Neural cell (in vitro differentiated cells): ENCODE results near the gene GNAI1. TPM values are rescaled to one million over a fixed set of nuclear protein-coding genes. Genes with fewer than 3 reads are reported as not detected.

Experiments
- H2AFZ ChIP-seq: fragments of 200-600, 300-800 bp; sonication (generic), shearing (Covaris generic); 2 replicates; pipeline ENCODE4 v1.6.0; 2014; ENCODE audit warnings: low read depth, mild to moderate bottlenecking, antibody characterized with exemption, low read length, moderate library complexity
- H3F3A ChIP-seq: fragments of 200-600 bp; shearing (Covaris generic); 2 replicates; pipeline ENCODE4 v1.6.1; 2016; ENCODE audit warnings: mild to moderate bottlenecking, moderate library complexity, mixed read lengths, antibody characterized with exemption, low read length; ENCODE audit not compliant: insufficient read depth, poor library complexity, severe bottlenecking
- H3K27ac ChIP-seq: fragments of 200-600, 300-800 bp; sonication (generic), shearing (Covaris generic); 2 replicates; pipeline ENCODE4 v1.5.1; 2014; ENCODE audit warnings: mild to moderate bottlenecking, low read length, moderate library complexity
- H3K27me3 ChIP-seq: fragments of 300-800, 200-600 bp; sonication (generic), shearing (Covaris generic); 2 replicates; pipeline ENCODE4 v1.6.0; 2014; ENCODE audit warnings: mild to moderate bottlenecking, low read depth, low read length, moderate library complexity; ENCODE audit not compliant: insufficient read depth
- H3K36me3 ChIP-seq: fragments of 300-800, 200-600 bp; sonication (generic), shearing (Covaris generic); 2 replicates; pipeline ENCODE4 v1.5.1; 2014; ENCODE audit warnings: mild to moderate bottlenecking, antibody characterized with exemption, low read length, moderate library complexity; ENCODE audit not compliant: insufficient read depth
- H3K4me2 ChIP-seq: fragments of 300-800, 200-600 bp; sonication (generic), shearing (Covaris generic); 2 replicates; pipeline ENCODE4 v1.6.0; 2014; ENCODE audit warnings: mild to moderate bottlenecking, low read length
- H3K4me3 ChIP-seq: fragments of 300-800, 200-600 bp; sonication (generic), shearing (Covaris generic); 2 replicates; pipeline ENCODE4 v1.5.1; 2014; ENCODE audit warnings: mild to moderate bottlenecking, low read length, moderate library complexity
- H3K79me2 ChIP-seq: fragments of 200-600 bp; shearing (Covaris generic); replicated peaks from 2 replicates; pipeline ENCODE4 v1.6.0; 2014; ENCODE audit warnings: mild to moderate bottlenecking, low read length, moderate library complexity; ENCODE audit not compliant: insufficient read depth
- H3K9ac ChIP-seq: fragments of 300-800, 200-600 bp; sonication (generic), shearing (Covaris generic); 2 replicates; pipeline ENCODE4 v1.6.1; 2016; ENCODE audit warnings: mild to moderate bottlenecking, low read length, mixed read lengths
- H3K9me2 ChIP-seq: fragments of 200-600 bp; shearing (Covaris generic); 2 replicates; pipeline ENCODE4 v1.6.1; 2016; ENCODE audit warnings: mild to moderate bottlenecking, low read length, mixed read lengths; ENCODE audit not compliant: insufficient read depth
- H3K9me3 ChIP-seq: fragments of 200-600, 300-800 bp; sonication (generic), shearing (Covaris generic); 2 replicates; pipeline ENCODE4 v1.6.1; 2016; ENCODE audit warnings: mild to moderate bottlenecking, mixed run types, low read length, moderate library complexity, mixed read lengths
- H4K20me1 ChIP-seq: fragments of 200-600 bp; shearing (Covaris generic); 2 replicates; pipeline ENCODE4 v1.6.1; 2016; ENCODE audit warnings: mild to moderate bottlenecking, mixed run types; ENCODE audit not compliant: insufficient read depth
- CTCF ChIP-seq: fragments of 450-650 bp; IDR thresholded peaks from 2 replicates; pipeline ENCODE4 v1.5.1; 2014; ENCODE audit warnings: antibody characterized with exemption, mild to moderate bottlenecking, moderate library complexity; ENCODE audit not compliant: poor library complexity, severe bottlenecking
- EP300 ChIP-seq: fragments of 450-650 bp; conservative IDR thresholded peaks from 2 replicates; pipeline ENCODE4 v1.6.1; 2014; ENCODE audit warnings: antibody characterized with exemption, mild to moderate bottlenecking, moderate library complexity; ENCODE audit not compliant: poor library complexity, severe bottlenecking
- EZH2 ChIP-seq: fragments of 200-600, 300-800 bp; shearing (Covaris generic), sonication (generic); IDR thresholded peaks from 2 replicates; pipeline ENCODE4 v1.6.1; 2014; ENCODE audit warnings: antibody characterized with exemption, low read length, borderline replicate concordance, mild to moderate bottlenecking; ENCODE audit not compliant: insufficient read depth, poor library complexity, severe bottlenecking
- MXI1 ChIP-seq: fragments of 450-650 bp; conservative IDR thresholded peaks from 2 replicates; pipeline ENCODE4 v1.6.1; 2014; ENCODE audit warnings: antibody characterized with exemption, mild to moderate bottlenecking; ENCODE audit not compliant: poor library complexity, severe bottlenecking
- POLR2AphosphoS5 ChIP-seq: IDR thresholded peaks from 2 replicates; pipeline ENCODE4 v1.6.1; 2012
- RAD21 ChIP-seq: fragments of 450-650 bp; conservative IDR thresholded peaks from 2 replicates; pipeline ENCODE4 v1.6.1; 2014; ENCODE audit warnings: antibody characterized with exemption, mild to moderate bottlenecking, moderate library complexity
- REST ChIP-seq: IDR thresholded peaks from 2 replicates; pipeline ENCODE4 v1.6.1; 2012; ENCODE audit warnings: borderline replicate concordance
- SMC3 ChIP-seq: fragments of 450-650 bp; conservative IDR thresholded peaks from 2 replicates; pipeline ENCODE4 v1.6.1; 2014; ENCODE audit warnings: antibody characterized with exemption, mild to moderate bottlenecking, moderate library complexity; ENCODE audit not compliant: poor library complexity
- TAF1 ChIP-seq: IDR thresholded peaks from 2 replicates; pipeline ENCODE4 v1.6.1; 2012; ENCODE audit warnings: low read depth
- polyA plus RNA-seq: library from polyadenylated mRNA; depleted of rRNA; stranded (reverse); fragments of >200 nt; gene quantifications from 2 replicates; pipeline ENCODE4 v1.2.3, GENCODE V29; 2014

GNAI1 gene
- polyA plus RNA-seq, 1 donor from 2014 or later = 69.3 TPM

- no peak overlapping the region for H3K4me2 ChIP-seq
- no peak overlapping the region for H3K9ac ChIP-seq
- H3K9me2 ChIP-seq = no peaks in the 10 kb centered on the region
- no peaks in the 10 kb centered on the region for H3K79me2 ChIP-seq
- no peak overlapping the region for H2AFZ ChIP-seq
- no peaks in the 10 kb centered on the region for H3K9me3 ChIP-seq
- no peak overlapping the region for H3K27ac ChIP-seq
- H3K4me3 ChIP-seq = no peak overlapping the region
- H3K27me3 ChIP-seq = no peaks in the 10 kb centered on the region
- H3F3A ChIP-seq = no peaks in the 10 kb centered on the region
- no peaks in the 10 kb centered on the region for H3K36me3 ChIP-seq
- no peaks in the 10 kb centered on the region for H4K20me1 ChIP-seq
- TF ChIP-seq CTCF (no peak), REST (no peak), TAF1 (no peak), MXI1 (no peak), RAD21 (no peak), SMC3 (no peak), EZH2 (no peak), EP300 (no peak), POLR2AphosphoS5 (no peak)
These were observed 5.7 kb upstream of the GNAI1 start for GRCh38 chr7:80128918-80129317.

GRCh38 chr7:80129785-80130184 lies 4.8 kb upstream of the GNAI1 start:
- no peaks in the 10 kb centered on the region for H3K79me2 ChIP-seq
- no peaks in the 10 kb centered on the region for H3K9me3 ChIP-seq
- H3K4me3 ChIP-seq = no peak overlapping the region
- no peak overlapping the region for H3K4me2 ChIP-seq
- H3K9ac ChIP-seq = no peak overlapping the region
- TF ChIP-seq RAD21 (no peak), CTCF (no peak), EZH2 (no peak), POLR2AphosphoS5 (no peak), SMC3 (no peak), MXI1 (no peak), REST (no peak), EP300 (no peak), TAF1 (no peak)
- no peak overlapping the region for H2AFZ ChIP-seq
- no peaks in the 10 kb centered on the region for H4K20me1 ChIP-seq
- no peak overlapping the region for H3K27ac ChIP-seq
- no peaks in the 10 kb centered on the region for H3F3A ChIP-seq
- H3K36me3 ChIP-seq = no peaks in the 10 kb centered on the region
- H3K9me2 ChIP-seq = no peaks in the 10 kb centered on the region
- H3K27me3 ChIP-seq = no peaks in the 10 kb centered on the region
